Stimulated activated CD8-positive, alpha-beta memory T cell treated with anti-CD3 and anti-CD28 coated beads, Interleukin-12 subunit alpha, Interleukin-12 subunit beta, amount 100 ng/mL, for 24 hours (primary cell): ENCODE data around the gene PRPSAP1.
A peak's percentile ranks its signal among the peaks of the same experiment; 100 is the strongest.

Source experiments
- DNase-seq: peaks from one replicate; pipeline ENCODE4 v3.0.0-alpha.2; 2020; ENCODE audit errors: extremely low read depth

Gene PRPSAP1

GRCh38 chr17:76353599-76354316 lies at the start of gene PRPSAP1:
Gene PRPSAP1, minus strand, starts transcription at chr17:76353916. Its CDS starts 213 bp downstream, at chr17:76353703.
- DNase-seq = peak; percentile 55

GRCh38 chr17:76402711-76403110 lies 49.0 kb upstream of the PRPSAP1 start:
- DNase-seq = no peak

- no peak for DNase-seq
Measured at GRCh38 chr17:76399175-76400172, 45.8 kb upstream of the PRPSAP1 start.

GRCh38 chr17:76398523-76399174 lies 44.9 kb upstream of the PRPSAP1 start:
- no peak for DNase-seq

- DNase-seq = peak; percentile 55
Measured at GRCh38 chr17:76397687-76398522, 44.2 kb upstream of the PRPSAP1 start.

- DNase-seq = no peak
Measured at GRCh38 chr17:76397184-76397583, 43.5 kb upstream of the PRPSAP1 start.

- DNase-seq = no peak
Measured at GRCh38 chr17:76395980-76396379, 42.3 kb upstream of the PRPSAP1 start.

GRCh38 chr17:76394166-76394565 lies 40.5 kb upstream of the PRPSAP1 start:
- DNase-seq = no peak

- no peak for DNase-seq
Measured at GRCh38 chr17:76391200-76391715, 37.5 kb upstream of the PRPSAP1 start.

GRCh38 chr17:76390003-76390421 lies 36.3 kb upstream of the PRPSAP1 start:
- no peak for DNase-seq

- no peak for DNase-seq
Measured at GRCh38 chr17:76388966-76389888, 35.5 kb upstream of the PRPSAP1 start.

GRCh38 chr17:76386966-76387765 lies 33.5 kb upstream of the PRPSAP1 start:
- DNase-seq = no peak

- DNase-seq = peak; percentile 68
Measured at GRCh38 chr17:76385892-76386786, 32.4 kb upstream of the PRPSAP1 start.

GRCh38 chr17:76384987-76385891 lies 31.5 kb upstream of the PRPSAP1 start:
- no peak for DNase-seq

GRCh38 chr17:76384222-76384986 lies 30.7 kb upstream of the PRPSAP1 start, which contains the start of gene SPHK1:
Gene SPHK1, plus strand, starts transcription at chr17:76384609. Its CDS starts 1,036 bp downstream, at chr17:76385645.
- DNase-seq = no peak
